NCI-H1694 (cell line): Measurements from ENCODE around the gene CYP4B1.
"Not testable (repeated sequence)": the region's sequence is repeated elsewhere in the genome, so short reads cannot be mapped to it uniquely, and the experiment has no call there.

Experiments
- DNase-seq: peaks from one replicate; lab custom pipeline; 2025; lab: John Stamatoyannopoulos, UW

Gene CYP4B1

GRCh38 chr1:46816930-46817329 lies 18.1 kb downstream of the CYP4B1 start:
- no peak for DNase-seq

- no peak for DNase-seq
Observed at GRCh38 chr1:46817814-46818213, 19.0 kb downstream of the CYP4B1 start.

GRCh38 chr1:46818591-46818990 lies 19.7 kb downstream of the CYP4B1 start:
- DNase-seq = no peak

- no peak for DNase-seq
Observed at GRCh38 chr1:46819335-46819734, 20.5 kb downstream of the CYP4B1 start.

GRCh38 chr1:46820076-46820475 lies 21.2 kb downstream of the CYP4B1 start:
- DNase-seq = no peak

GRCh38 chr1:46820560-46821060 lies 21.8 kb downstream of the CYP4B1 start:
- no peak for DNase-seq

GRCh38 chr1:46822248-46822826 lies 23.5 kb downstream of the CYP4B1 start:
- no peak for DNase-seq

GRCh38 chr1:46823151-46823550 lies 24.3 kb downstream of the CYP4B1 start:
- no peak for DNase-seq

GRCh38 chr1:46826892-46827291 lies 28.0 kb downstream of the CYP4B1 start:
- not testable (repeated sequence) for DNase-seq

GRCh38 chr1:46830665-46831322 lies 31.9 kb downstream of the CYP4B1 start:
- DNase-seq = no peak

- DNase-seq = not testable (repeated sequence)
Observed at GRCh38 chr1:46835469-46835868, 36.6 kb downstream of the CYP4B1 start.

GRCh38 chr1:46846386-46846785 lies 47.5 kb downstream of the CYP4B1 start:
- not testable (repeated sequence) for DNase-seq

- not testable (repeated sequence) for DNase-seq
Observed at GRCh38 chr1:46857660-46858065, 58.8 kb downstream of the CYP4B1 start.

- no peak for DNase-seq
Observed at GRCh38 chr1:46862348-46862747, 63.5 kb downstream of the CYP4B1 start.
